Activated T-cell treated with anti-CD3 and anti-CD28 coated beads for 4 hours (primary cell): ENCODE results near the gene SPRED2.
A peak's percentile ranks its signal among the peaks of the same experiment; 100 is the strongest.

ENCODE experiments used
- DNase-seq: peaks from one replicate; pipeline ENCODE4 v3.0.0-alpha.2; 2020

The SPRED2 gene

GRCh38 chr2:65382776-65383357 is 49.5 kb downstream of the SPRED2 start:
- DNase-seq: peak; percentile 71

- DNase-seq: no peak
Observed at GRCh38 chr2:65382323-65382722, 50.1 kb downstream of the SPRED2 start.

GRCh38 chr2:65381607-65382051 is 50.8 kb downstream of the SPRED2 start:
- DNase-seq: no peak

- DNase-seq: no peak
Observed at GRCh38 chr2:65380255-65380654, 52.1 kb downstream of the SPRED2 start.

- no peak for DNase-seq
Observed at GRCh38 chr2:65379721-65380171, 52.7 kb downstream of the SPRED2 start.

- no peak for DNase-seq
Observed at GRCh38 chr2:65379223-65379622, 53.2 kb downstream of the SPRED2 start.

- no peak for DNase-seq
Observed at GRCh38 chr2:65378290-65378689, 54.1 kb downstream of the SPRED2 start.

- DNase-seq: no peak
Observed at GRCh38 chr2:65377556-65378192, 54.7 kb downstream of the SPRED2 start.

- no peak for DNase-seq
Observed at GRCh38 chr2:65375723-65376122, 56.7 kb downstream of the SPRED2 start.

GRCh38 chr2:65374999-65375398 is 57.4 kb downstream of the SPRED2 start:
- DNase-seq: no peak

GRCh38 chr2:65374575-65374974 is 57.8 kb downstream of the SPRED2 start:
- DNase-seq: no peak

- no peak for DNase-seq
Observed at GRCh38 chr2:65373365-65373918, 59.0 kb downstream of the SPRED2 start.

GRCh38 chr2:65372619-65373018 is 59.8 kb downstream of the SPRED2 start:
- no peak for DNase-seq

GRCh38 chr2:65371074-65371434 is 61.3 kb downstream of the SPRED2 start:
- no peak for DNase-seq

- DNase-seq: no peak
Observed at GRCh38 chr2:65370387-65371073, 61.9 kb downstream of the SPRED2 start.

- no peak for DNase-seq
Observed at GRCh38 chr2:65369980-65370379, 62.4 kb downstream of the SPRED2 start.

GRCh38 chr2:65369574-65369973 is 62.8 kb downstream of the SPRED2 start:
- no peak for DNase-seq

GRCh38 chr2:65368468-65368867 is 63.9 kb downstream of the SPRED2 start:
- DNase-seq: no peak

GRCh38 chr2:65367524-65367923 is 64.9 kb downstream of the SPRED2 start:
- no peak for DNase-seq

- no peak for DNase-seq
Observed at GRCh38 chr2:65366595-65367125, 65.7 kb downstream of the SPRED2 start.

GRCh38 chr2:65364986-65365733 is 67.2 kb downstream of the SPRED2 start:
- DNase-seq: no peak

GRCh38 chr2:65363879-65364666 is 68.3 kb downstream of the SPRED2 start:
- DNase-seq: no peak
